Right hindlimb (tissue), 1 donor: ENCODE measurements around the gene GRIPAP1.

ENCODE experiments used
- DNase-seq: peaks from one replicate; pipeline ENCODE4 v3.0.0-alpha.2; 2018

Gene GRIPAP1

DNA sequence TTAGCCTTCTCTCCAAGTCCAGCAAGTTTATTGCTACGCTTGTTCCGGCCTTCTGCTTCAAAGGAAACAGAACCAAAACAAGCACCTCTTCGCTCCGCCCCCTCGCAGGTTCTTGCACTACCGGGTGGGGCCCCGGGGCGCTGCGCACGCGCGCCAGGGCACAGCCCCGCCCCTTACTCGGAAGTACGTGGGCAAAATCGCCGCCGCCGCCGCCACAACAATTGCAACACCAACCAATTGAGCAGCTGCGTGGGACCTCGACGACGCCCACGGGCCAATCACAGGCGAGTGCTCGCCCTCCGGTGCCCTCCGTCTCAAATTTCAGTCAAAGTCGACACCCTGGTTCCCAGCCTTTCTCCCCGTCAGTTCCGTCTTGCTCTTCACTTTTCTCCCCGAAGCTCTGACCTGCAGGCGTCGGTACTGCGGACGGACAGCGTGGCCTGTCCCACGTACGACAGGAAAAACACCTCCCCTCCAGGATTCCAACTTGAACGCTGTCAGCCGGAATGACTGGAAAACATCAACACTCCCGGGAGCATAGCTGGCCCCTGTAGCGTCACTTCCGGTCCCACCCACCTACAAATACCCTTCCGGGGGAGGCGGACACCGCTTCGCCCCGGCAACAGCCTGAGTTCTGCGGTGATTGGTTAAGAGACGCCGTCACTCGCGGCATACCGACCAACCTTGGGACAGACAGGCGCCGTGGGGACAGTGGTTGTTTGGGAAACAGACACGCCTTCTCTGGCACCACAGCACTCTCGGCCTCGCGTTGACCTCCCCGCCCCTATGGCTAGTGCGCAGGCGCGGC lies 44.0 kb downstream of the GRIPAP1 start:
- DNase-seq, result peak; percentile 97

DNA sequence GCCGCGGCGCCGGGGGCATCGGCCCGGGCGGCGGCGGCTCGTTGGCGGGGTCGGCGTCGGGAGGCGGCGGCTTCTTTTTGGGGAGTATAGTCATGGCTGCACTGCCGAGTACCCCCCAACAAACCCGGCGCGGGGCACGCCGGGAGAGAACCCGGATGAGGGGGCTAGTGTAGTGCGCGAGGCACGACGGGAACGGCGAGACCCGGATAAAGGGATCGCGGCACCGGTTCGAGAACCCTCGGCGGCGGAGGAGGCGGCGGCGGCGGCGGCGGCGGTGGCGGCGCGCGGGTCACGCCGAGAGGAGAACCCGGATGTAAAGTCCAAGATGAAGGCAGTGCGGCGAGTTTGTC lies 44.6 kb downstream of the GRIPAP1 start, which contains the start of gene OTUD5:
Gene OTUD5 (minus strand): TSS at position 131 of the 350 bp plus-strand sequence. CDS start 37 bp downstream, at position 94.
- peak; percentile 77 for DNase-seq

DNA sequence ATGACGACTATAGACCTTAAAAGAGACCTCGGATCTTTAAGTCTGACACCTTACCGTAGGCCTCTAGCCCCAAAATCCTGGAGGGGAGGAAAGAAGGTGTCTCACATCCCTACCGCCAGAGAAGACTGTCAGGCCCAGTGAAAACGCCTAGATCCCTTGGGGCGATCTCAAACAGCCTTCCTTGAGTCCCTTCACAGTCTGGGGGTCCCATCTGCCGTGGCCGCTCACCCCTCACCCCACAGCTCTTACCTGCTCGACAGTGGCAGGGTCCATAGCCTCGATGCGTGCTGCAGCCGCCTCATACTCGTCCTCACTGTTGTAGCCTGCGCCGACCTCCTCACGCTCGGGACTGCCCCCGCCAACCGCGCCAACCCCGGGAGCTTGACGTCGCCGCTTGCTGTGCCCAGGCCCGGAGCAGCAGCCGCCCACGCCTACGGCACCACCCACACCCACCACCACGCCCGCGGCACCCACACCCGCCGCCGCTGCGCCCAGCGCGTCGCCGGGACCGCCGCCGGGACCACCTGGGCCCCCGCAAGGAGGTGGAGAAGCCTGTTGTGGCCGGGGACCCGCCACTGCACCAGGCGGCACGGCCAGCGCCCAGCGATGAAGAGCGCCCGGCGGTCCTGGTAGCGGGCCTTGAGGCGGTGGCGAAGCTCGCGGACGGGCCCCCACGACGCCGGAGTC lies 45.2 kb downstream of the GRIPAP1 start:
- peak; percentile 22 for DNase-seq

DNA sequence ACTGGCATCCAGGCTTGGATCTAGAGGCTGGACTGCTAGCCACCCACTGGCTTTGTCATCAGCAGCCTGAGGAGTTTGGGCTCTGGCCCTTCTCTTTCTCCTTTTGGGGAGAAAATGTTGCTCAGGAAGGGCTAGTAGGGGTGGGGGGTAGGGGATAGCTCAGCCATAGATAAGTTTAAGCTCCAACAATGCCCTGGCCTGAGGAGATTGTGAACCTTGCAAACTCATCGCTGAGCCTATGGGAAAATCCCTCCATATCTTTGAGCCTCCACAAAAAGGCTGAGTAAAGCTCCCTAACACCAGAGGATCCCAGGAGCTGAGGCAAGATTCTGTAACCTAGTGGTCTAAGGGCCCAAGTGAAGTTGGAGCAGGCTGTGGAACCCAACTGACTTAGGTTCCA lies 53.5 kb downstream of the GRIPAP1 start:
- DNase-seq, result no peak

DNA sequence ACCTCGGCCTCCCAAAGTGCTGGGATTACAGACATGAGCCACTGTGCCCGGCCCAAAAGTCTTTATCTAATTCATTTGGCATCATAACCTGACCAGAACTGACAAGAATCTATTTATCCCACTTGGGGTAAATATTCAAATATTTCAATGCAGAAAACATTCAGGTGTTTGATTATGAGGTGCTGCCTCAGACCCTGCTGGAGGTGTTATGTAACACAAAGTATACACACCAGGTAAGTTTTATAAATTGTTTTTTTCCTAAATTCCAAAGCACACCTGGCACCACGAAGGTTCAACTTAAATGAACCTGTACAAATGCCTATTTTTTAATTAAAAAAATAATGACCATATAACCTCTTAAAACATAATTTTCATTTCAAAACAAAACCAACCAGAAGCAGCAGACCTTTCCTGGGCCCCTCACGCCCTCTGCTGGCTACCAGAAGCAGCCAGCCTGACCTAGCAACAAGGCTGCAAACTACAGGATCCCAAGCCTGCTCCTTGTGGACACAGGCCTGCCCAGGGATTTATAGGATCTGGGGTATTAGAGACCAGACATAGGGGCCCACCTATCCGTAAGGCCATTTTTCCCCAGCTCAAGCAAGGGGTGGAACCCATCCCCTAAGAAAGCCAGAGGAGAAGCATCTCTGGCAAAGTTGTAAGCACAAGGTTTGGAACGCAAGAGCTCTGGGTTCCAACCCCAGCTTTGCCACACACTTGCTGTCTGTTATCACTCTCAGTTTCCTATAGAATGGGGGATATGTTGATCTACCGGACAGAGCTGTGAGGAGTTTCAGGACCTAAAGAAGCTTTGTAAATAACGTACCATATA lies 56.3 kb downstream of the GRIPAP1 start:
- peak; percentile 38 for DNase-seq

DNA sequence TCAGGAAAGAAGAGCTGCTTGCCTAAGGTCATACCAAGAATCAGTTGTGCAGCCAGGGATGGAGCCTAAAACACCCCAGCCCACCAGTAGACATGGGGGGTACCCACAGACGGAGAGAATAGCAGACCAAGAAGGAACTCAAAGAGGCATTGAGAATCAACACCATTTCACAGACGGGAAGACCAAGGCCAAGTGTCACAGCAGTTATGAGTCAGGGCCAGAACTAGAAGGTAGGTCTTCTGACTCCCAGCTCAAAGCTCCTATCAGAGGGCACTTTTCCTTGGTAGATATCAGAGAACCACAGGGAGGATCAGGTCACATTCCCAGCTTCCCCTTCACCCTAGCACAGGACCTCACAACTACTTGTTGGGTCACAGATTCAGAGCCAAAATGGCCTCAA lies 59.2 kb downstream of the GRIPAP1 start:
- no peak for DNase-seq

DNA sequence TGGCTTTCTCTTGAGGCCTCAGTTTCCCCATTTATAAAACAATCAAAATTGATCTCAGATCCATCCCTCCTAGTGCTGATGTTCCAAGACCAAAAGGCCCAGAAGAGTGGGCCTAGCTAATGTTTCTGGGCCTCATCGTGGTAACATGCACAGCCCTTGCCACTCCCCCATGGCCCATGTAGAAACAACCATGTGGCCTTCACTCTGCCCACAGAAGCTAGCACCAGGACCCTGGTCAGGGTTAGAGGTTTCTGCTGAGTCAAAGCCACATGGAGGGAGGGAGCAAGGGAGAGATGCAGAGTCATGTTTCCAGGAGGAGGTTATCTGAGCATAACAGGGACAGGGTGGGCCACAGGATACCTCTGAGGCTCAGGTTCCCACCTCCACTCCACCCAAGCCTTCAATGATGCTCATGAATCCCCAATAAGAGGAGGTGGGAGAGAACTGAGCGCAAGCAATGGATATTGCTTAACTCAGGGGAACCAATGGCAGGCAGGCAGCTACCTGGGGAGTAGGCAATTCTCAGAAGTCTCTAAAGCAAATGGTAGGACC lies 61.6 kb downstream of the GRIPAP1 start:
- no peak for DNase-seq

DNA sequence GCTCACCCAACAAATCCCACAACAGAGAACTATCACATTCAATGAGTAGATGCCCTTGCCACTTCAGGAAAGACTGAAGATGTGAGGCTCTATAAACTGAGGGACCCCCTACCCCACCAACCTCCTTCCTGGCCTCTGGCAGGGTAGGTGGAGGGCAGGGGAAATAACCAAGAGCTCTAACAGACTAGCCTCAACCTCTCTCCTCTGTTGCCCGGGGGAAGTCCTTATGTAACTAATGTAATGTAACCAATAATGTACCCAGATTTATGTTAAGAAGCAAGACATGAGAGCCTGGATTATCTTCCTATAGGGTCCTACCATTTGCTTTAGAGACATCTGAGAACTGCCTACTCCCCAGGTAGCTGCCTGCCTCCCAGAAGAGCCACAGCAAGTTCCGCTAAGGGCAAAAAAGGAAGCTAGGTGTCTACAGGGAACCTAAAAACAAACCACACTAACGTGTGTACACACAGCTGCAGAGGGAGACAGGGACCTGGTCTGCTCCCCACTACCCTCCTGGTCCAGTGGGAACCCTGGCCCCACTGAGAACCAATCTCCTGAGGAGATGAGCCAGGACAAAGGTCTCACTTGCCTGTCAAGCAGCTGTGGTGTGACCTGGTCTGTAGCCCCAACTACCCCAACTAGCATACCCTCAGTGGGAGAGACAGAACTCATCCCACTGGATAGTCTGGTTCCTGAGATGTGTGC lies 62.4 kb downstream of the GRIPAP1 start:
- no peak for DNase-seq

DNA sequence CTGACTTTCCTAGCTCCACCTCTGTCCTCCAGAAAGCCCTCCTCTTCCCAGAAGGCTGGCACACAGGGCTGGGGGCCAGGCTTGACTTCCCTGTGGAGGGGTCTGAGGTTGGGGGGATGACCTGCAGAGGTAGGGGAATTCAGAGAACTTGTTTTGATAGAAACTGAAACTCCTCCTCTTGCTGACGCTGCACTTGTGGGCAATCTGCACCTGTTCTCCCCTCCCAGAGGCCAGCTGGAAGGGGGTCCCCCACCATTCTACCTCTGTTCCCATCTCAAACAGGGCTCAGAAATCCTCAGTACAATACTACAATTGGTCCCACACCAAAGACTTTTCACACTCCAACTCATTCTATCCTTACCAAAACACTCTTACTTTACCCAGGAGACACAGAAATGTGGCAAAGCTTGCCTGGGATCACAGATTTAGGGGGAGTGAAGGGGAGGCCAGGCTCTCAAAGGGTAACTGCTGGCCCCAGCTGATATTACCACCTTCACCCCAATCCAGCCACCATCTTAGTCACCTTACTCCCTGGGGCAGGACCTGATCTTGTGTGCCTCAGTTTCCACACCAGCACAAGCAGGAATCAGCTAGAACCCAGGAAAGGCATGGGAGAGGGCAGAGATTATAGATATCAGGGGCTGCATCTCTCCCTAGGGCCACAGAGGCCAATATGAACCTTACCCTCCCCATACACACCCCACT lies 63.2 kb downstream of the GRIPAP1 start:
- DNase-seq, result no peak

DNA sequence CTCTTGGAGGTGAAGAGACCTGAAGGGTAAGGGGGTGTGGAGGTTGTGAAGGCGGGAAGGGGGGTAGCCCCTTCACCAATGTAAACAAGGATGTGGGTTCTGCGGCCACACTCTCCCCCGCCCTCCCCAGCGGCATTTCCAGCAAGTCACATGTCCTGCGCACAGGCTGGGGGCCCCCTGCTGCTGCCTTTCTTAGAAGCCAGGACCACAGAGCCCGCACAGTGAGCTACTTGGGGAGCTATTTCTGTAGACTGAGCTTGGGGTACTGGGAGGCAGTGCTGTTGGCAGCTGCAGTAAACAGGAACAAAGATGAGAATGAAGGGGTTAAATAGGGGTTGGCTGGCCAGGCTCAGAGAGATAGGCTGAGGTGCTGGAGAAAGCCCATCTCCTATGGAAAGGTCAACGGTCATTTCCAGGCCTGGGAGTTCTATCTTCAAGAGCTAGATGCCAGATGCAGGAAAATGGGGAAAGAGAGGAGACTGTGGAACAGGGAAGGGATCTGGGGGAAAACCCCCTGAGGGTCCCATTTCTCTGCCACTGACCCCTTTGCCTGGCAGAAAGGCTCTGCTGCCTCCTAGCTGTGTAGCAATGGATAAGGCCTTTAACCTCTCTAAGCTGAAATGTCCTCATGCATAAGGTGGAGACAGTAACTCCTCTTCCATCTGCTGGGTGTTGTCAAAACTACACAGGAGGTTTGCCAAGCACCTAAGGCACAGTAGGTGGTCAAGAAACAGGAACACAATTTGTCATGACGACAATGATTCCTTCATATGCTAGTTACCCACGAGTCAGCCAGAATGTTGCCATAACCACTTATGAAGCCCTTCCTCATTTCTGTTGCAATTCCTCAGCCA lies 64.8 kb downstream of the GRIPAP1 start:
- peak; percentile 27 for DNase-seq

DNA sequence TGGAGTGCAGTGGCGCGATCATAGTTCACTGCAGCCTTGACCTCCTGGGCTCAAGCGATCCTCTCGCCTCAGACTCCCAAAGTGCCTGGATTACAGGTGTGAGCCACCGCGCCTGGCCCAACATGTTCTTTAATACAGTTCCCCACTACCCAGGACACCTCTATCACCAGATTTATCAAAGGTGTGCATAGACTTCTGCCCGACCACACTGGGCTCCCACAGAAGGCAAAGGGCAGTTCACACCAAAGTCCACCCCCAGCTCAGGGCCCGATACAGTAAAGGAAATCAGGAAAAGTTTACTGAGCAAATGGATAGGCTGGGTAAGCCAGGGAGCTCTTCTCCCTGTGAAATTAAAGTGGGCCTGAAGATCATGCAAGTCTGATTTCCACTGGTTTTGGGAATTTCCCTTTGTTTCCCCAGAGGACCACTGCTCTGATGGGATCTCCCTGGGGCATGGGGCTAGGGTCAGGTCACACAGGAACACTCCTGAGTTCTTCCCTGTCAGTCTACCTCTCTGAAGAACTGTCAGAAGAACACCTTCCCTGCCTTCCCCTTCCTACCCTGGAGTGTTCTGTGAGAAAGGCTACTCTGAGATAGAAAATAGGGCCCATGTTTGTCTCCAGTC lies 65.5 kb downstream of the GRIPAP1 start:
- no peak for DNase-seq

DNA sequence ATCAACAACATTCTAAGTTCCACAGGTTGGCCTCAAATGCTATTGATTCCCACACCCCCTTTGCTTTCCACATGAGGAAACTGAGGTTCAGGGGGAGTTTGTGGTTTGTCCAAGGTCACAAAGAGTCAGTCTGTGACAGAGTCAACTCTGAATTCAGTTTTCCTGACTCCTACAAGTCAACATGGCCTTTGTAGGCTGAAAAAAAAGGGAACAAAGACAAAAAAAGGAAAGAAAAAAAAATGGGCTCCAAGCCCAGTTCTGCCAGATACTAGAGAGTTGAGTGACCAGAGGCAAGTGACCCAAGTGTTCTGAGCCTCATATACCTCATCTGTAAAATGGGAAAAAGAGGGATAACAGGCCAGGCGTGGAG lies 66.8 kb downstream of the GRIPAP1 start:
- DNase-seq, result no peak

DNA sequence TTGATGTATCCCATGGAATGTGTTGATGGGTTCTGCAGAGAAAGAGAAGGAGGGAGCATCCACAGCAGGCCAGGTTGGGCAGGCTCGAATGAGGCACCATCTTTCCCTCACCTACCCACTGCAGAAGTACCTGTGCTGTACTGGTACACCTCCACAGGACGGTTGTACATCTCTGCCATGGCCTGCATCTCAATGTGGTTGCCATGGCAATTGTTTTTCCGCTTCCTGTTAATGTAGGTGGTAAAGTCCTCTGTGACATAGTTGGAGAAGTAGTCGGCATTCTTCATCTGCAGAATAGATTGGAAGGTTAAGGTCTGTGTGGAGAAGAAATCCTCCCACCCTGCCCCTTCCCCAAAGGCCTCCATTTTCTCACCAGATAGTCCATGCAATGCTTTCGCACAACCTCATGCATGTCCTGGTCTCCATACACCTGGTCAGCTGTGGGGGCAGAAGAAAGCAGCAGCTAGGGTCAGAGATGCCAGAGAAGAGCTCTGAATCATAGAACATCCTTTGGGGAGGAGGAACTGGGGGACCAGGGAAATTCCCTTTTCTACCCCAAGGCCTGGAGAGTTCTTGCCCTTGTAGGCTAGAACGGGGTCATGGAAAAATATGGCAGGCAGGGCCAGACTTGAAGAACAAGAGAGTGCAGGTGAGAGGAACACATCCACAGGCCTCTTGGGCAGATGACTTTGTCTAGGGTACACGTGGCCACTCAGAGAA lies 67.3 kb downstream of the GRIPAP1 start:
- no peak for DNase-seq

DNA sequence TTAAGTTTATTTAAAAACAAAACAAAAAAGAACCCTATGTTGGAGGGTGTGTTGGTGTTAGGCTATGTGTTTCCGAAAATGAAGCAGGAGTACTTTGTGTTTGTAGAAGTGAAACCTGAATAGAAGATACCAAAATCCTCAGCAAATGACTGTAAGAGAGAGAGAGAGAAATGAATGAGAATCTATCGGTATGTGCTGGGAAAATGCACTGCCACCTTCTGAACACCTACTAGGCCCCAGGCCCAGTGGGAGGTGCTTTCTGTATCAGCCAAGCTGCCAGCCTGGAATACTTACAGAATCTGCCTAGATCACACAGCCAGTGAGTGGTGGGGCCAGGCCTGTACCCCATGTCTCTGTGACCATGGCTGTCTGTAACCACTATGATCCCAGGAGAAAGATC lies 68.3 kb downstream of the GRIPAP1 start:
- no peak for DNase-seq

DNA sequence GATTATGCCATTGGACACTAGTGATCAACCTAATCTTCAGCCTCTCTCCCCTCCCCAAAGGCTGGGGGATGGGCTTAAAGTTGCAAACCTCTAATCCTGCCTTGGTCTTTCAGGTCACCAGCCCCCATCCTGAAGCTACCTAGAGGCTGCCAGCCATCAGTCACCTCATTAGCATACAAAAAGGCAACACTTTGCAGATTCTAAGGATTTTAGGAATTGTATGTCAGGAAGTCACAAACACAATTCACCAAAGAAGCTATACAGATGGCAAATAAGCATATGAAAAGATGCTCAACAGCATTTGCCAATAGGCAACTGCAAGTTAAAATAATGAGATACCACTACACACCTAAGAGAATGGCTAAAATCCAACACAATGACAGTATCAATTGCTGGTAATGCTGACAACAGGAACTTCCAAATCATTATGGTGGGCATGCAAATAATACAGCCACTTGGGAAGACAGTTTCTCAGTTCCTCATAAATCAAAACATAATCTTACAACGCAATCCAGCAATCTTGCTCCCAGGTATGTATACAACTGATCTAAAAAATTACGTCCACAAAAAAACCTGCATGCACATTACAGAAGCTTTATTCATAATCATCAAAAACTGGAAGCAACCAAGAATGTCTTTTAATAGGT lies 74.2 kb downstream of the GRIPAP1 start:
- no peak for DNase-seq

DNA sequence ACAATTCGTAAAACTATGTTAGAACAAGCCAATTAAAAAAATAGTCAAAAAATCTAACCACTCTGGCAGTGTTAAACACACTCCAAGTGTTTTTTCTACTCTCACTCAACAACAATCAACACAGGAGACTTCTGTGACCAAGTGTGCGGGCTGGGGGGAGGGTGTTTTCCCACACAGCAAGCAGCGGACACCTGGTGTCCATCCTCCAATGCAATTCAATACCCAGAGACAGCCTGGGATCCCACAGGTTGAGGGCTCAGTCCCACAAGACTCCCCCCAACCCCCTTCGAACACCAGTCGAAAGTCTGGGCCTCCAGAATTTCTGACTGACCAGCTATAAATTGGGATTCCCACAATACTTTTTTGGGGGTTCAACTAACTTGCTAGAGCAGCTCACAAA lies 74.9 kb downstream of the GRIPAP1 start:
- no peak for DNase-seq

DNA sequence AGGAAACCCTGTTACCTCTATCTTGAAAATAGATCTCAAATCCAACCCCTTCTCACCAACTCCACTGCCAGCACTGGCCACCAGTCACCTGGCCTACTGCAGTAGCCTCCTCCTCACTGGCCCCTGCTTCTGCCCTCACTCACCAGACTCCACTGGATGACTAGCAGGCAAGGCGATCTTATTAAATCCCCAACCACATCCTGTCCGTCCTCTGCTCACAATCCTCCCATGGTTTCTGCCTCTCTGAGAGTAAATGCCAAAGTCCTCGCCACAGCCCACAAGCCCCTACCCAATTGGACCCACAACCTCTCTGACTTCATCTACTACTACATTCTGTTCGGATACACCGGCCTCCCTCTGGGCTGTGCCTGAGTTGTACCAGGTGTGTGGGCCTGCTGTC lies 77.8 kb downstream of the GRIPAP1 start:
- no peak for DNase-seq

DNA sequence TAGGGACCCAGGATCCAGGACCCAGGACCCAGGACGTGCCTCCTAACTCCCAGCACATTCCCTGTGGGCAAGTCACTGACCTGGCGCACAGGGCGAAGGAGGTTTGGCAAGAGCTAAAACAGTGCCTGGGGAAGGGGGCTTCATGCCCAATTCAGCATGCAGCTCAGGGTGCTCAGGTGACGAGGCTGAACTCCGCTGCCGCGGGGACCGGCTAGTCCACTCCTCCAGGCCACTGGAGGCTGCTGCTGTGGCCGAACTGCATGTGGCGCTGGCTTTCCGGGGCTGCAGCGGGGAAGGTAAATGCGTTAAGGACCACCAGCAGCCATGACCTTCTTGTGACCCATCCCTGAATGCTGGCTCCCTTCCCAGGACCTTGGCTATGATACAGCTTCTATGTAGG lies 78.3 kb downstream of the GRIPAP1 start:
- DNase-seq, result no peak
